GM06990 (cell line): Measurements from ENCODE around the gene UGT1A6.

ENCODE experiments used
- DNase-seq: peaks from one replicate; pipeline ENCODE4 v3.0.0-alpha.2; 2011; ENCODE audit not compliant: insufficient read length; ENCODE audit errors: extremely low read depth
- H3K27me3 ChIP-seq: replicated peaks from 2 replicates; pipeline ENCODE4 v1.6.0; 2011; ENCODE audit warnings: low read length; ENCODE audit not compliant: control insufficient read depth, insufficient read depth
- H3K36me3 ChIP-seq: 2 replicates; pipeline ENCODE4 v1.5.1; 2011; ENCODE audit warnings: low read length; ENCODE audit not compliant: control insufficient read depth, insufficient read depth
- H3K4me3 ChIP-seq: replicated peaks from 2 replicates; pipeline ENCODE4 v1.5.1; 2011; ENCODE audit warnings: low read depth, mild to moderate bottlenecking, control low read depth, low read length
- TF ChIP-seq, protein P1 (sequence below): IDR thresholded peaks from 2 replicates; pipeline ENCODE4 v1.5.1; 2011; ENCODE audit warnings: low read length, control low read depth, mild to moderate bottlenecking, inconsistent platforms; ENCODE audit not compliant: insufficient read depth, poor library complexity, severe bottlenecking

The UGT1A6 gene

DNA sequence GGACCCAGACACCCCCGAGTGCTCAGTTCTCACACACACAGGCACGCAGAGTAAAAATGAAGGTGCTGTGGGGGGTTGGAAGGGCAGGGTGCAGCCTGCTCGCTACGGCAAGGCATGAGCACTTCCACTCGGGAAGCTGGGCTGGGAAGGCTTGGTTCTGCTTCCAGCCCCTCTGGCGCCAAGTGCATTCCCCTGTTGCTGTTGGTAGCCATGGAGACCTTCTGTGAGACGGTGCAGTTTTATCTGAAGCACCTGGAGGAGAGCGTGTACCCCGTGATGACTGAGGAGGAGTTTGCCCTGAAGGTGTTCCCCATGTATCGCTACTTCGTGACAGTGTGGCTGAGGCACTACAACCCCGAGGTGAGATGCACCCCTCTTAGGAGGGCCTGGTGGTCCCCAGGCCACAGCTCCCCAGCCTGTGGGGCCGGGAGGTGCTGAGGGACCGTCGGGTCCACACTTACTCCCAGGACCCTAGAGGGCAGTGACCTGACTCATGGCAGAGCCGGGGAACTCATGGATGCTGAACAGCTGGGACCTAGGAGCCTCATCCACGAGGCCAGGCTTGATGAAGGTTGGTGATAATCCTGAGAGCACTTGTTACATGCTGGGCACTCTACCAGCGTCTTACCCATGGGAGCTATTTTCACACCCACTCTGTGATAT, 100.9 kb downstream of the UGT1A6 start:
- H3K27me3 ChIP-seq = no peaks in the 10 kb centered on the region; the same call in 1 of the 2 replicates
- H3K36me3 ChIP-seq = no peaks in the 10 kb centered on the region
- no peak overlapping the region for H3K4me3 ChIP-seq
- DNase-seq = no peak
- TF ChIP-seq, protein P1, sequence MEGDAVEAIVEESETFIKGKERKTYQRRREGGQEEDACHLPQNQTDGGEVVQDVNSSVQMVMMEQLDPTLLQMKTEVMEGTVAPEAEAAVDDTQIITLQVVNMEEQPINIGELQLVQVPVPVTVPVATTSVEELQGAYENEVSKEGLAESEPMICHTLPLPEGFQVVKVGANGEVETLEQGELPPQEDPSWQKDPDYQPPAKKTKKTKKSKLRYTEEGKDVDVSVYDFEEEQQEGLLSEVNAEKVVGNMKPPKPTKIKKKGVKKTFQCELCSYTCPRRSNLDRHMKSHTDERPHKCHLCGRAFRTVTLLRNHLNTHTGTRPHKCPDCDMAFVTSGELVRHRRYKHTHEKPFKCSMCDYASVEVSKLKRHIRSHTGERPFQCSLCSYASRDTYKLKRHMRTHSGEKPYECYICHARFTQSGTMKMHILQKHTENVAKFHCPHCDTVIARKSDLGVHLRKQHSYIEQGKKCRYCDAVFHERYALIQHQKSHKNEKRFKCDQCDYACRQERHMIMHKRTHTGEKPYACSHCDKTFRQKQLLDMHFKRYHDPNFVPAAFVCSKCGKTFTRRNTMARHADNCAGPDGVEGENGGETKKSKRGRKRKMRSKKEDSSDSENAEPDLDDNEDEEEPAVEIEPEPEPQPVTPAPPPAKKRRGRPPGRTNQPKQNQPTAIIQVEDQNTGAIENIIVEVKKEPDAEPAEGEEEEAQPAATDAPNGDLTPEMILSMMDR = no peak

DNA sequence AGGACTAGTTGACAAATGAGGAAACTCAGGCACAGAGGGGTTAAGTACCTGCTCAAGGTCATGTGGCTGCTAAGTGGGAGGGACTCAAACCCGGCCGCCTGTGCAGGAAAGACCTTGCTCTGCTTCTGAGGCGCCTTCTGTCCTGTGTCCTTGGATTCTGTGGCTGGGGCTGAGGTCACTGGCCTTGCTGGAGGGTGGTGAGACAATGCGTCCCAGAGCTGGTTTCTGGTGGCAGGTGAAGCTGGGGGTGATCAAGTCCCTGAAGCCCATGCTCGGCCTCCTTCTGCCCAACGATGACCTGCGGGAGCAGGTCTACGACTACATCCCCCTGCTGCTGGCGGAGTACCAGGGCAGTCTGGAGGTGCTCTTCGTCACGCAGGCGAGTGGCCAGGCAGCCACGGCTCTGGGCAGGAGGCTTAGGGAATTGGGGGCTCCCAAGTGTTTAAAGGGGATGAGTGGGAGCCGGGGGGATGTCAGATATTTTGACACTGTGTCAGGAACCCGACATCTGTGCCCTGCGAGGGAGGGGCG, 101.5 kb downstream of the UGT1A6 start:
- no peak for DNase-seq
- Histone ChIP-seq H3K4me3 (no peak overlapping the region), H3K36me3 (no peaks in the 10 kb centered on the region), H3K27me3 (no peaks in the 10 kb centered on the region; the same call in 1 of the 2 replicates)
- TF ChIP-seq, protein P1 = no peak

DNA sequence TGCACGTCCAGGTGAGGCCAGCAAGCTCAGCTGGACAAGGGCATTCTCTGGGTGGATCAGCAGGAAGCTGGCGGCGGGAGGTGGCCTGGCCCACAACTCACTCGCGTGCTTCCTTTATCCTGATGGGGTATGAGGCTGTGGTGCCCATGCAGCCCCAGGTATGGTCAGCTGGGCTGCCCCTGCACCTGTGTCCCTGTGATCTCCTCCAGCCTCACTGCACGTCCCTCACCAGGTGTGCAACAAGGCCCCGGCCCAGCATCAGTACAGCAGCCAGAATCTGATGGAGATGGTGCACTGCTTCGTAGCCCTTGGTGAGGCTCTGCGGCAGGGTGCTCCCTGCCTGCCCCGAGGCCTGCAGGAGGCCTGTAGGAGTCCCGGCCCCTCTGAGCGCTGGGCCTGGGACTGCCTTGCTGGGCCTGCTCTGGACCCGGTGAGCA, 103.1 kb downstream of the UGT1A6 start:
- TF ChIP-seq, protein P1 = no peak
- DNase-seq = no peak

DNA sequence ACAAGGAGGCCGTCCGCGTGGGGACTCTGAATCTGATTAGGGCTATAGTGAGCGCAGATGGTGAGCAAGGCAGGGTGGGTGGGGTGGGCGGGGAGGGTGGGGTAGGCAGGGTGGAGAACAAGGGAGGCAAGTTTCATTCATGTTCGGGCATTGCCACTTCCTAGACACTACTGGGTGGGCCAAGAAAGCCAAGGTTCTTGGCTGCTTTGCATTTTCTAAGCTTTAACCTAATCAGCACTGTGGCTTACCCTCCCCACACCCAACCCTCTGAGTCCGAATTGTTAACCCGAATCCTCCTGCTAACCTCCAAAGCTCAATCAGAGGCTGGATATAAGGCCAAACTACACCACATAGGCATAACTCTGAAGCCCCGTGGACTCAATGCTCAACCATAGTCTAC, 103.6 kb downstream of the UGT1A6 start:
- no peak for DNase-seq

More for the DNA sequence above, 103.1 kb downstream of the UGT1A6 start:
- no peak overlapping the region for H3K4me3 ChIP-seq
- no peaks in the 10 kb centered on the region; the same call in 1 of the 2 replicates for H3K27me3 ChIP-seq
- no peaks in the 10 kb centered on the region for H3K36me3 ChIP-seq

DNA sequence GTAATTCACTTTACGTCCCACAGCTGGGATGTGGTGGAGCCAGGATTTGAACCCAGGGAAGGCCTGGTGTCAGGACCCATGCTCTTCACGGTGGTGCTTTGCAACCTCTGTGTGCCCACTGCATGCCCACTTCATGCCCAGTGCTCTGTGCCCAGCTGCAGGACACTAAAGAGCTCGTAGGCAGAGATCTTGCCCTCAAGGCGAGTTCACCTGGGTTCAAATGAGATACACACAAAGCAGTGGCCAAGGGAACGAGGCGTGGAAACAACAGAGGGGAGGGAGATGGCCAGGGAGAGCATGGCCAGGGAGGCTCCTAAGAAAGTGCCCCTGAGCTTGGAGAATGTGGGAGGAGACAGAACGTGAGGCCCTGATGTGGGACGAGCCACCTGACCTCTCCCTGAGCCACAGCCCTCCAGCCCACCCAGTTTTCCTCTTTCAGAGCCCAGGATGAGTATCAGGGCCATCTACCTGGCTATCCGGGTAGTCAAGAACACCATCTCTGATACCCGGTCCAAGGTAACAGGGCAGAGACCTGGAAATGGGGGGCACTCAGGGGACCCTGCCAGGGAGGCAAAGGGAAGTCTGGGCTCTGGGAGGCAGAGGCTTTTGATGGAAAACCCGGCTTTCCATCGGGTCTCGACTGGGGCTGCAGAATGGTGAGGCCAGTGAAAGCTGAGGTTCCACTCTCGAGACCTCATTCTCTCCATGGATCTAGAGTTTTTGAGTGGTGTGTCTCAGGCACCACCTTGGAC, 105.8 kb downstream of the UGT1A6 start:
- no peaks in the 10 kb centered on the region; the same call in 1 of the 2 replicates for H3K27me3 ChIP-seq

More for the DNA sequence above, 103.6 kb downstream of the UGT1A6 start:
- Histone ChIP-seq H3K27me3 (no peaks in the 10 kb centered on the region; the same call in 1 of the 2 replicates), H3K4me3 (no peak overlapping the region), H3K36me3 (no peaks in the 10 kb centered on the region)
- TF ChIP-seq, protein P1 = no peak

More for the DNA sequence above, 105.8 kb downstream of the UGT1A6 start:
- Histone ChIP-seq H3K4me3 (no peak overlapping the region), H3K36me3 (no peaks in the 10 kb centered on the region)
- no peak for DNase-seq
- TF ChIP-seq, protein P1 = no peak
